Suppressor macrophage (primary cell): ENCODE data around the gene MNAT1.

Experiments
- DNase-seq, 4 experiments: peaks; one replicate each; pipeline ENCODE4 v3.0.0-alpha.2; 2020 to 2022

MNAT1 gene

DNA sequence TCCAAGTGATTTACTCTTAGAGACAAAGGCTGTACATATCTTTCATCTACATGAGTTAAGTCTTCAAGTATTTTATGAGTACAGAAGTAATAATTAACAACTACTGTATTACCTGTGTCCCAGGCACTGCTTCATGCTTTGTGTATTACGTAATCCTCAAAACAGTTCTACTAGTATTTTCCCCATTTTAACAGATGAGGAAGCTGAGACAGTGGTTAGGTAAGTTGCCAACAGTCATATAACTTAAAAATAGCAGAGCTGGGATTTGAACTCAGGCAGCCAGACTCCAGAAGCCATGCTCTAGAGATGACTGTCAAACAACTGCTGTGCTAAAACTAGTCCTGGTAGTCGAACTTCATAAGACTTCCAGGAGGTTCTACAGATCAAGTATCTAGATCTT lies 235.6 kb downstream of the MNAT1 start:
- no peak for DNase-seq

DNA sequence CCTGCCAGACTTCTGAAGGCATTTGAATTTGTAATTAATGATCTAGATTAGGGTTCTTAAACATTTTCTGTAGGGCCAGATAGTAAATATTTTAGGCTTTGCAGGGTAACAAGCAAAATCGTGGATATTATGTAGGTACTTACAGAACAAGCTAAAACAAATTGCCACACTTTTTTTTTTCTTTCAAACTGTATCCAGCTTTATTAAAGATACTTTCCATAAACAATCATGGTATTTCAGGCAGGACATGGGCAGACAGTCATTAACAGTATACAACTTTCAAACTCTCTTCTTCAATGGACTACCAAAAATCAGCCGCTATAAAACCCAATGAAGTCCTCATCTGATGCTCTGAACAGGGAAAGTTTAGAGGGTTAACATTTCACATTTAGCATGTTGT lies 236.7 kb downstream of the MNAT1 start:
- DNase-seq: no peak

- DNase-seq: no peak
These were observed 237.7 kb downstream of the MNAT1 start for GRCh38 chr14:60972295-60972694.

GRCh38 chr14:60973070-60973469 lies 238.5 kb downstream of the MNAT1 start:
- DNase-seq: no peak

GRCh38 chr14:60974090-60974651 lies 239.6 kb downstream of the MNAT1 start:
- DNase-seq: no peak

DNA sequence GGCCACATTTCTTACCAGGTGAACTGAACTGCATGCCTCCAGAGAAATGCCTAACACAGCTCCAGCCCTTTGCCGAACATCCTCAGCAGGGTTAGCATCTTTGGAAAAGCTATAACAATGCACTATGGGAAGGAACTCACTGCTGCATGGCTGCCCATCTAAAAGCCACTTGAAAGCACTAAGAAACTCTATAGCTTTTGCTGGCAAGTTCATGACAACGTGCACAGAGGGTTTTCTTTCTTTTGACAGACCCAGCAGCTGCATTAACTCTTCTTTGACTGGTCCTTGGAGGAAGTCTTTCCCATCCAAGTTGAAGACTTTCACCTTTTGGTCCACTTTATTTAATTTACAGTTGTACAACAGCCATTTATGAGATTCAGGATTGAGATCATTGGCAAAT lies 241.0 kb downstream of the MNAT1 start:
- no peak for DNase-seq

GRCh38 chr14:60977847-60978246 lies 243.3 kb downstream of the MNAT1 start:
- DNase-seq: no peak

GRCh38 chr14:60980811-60981632 lies 246.5 kb downstream of the MNAT1 start, which contains the start of the genes SLC38A6 and TRMT5:
SLC38A6 (plus strand) TSS chr14:60981245; CDS start chr14:60981278, 33 bp downstream.
TRMT5 (minus strand) TSS chr14:60981079; CDS start chr14:60980973, 106 bp downstream.
- DNase-seq: peak; percentile 93 to 97 (median 96)

DNA sequence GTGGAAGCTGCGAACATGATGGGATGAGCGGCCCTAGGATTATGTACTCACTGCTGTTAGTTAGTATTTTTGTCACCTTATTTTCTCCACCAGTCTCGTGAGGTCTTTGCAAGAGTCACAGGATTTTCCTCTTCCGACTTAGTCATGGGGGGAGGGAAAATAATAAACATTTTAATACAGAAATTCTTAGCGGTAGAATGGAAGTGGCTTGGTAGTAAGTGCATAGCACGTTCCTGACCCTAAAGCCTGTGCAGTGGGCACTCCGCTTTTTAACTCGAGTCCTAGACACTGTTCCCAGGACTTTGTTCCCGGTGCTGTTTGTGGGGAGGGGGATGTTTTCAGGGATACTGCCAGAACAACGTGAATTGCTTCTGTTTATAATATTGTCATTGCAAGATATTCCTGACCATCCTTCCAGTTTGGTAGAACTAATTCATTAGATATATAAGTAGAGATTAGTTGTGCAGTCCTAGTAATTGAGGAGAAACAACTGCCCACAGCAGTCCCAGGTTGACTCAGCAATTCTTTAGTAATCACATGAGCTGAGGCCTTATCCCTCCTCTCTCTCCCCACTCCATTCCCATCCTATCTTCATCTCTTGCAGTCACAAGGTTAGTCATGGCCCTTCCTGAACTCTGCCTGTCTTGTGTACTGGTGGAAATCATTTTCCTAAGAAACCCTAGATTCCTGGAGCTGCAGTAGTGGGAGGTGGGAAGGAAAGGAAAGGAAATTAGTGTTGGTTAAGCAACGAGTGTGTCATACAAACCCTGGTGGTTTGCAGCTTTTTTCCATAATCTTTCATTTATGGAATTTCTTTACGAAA lies 247.3 kb downstream of the MNAT1 start:
- DNase-seq: peak; percentile 58 to 89 (median 80)

- peak in 3 of 4 experiments; percentile 4 to 86 (median 82) for DNase-seq
These were observed 249.6 kb downstream of the MNAT1 start for GRCh38 chr14:60984196-60984595.

DNA sequence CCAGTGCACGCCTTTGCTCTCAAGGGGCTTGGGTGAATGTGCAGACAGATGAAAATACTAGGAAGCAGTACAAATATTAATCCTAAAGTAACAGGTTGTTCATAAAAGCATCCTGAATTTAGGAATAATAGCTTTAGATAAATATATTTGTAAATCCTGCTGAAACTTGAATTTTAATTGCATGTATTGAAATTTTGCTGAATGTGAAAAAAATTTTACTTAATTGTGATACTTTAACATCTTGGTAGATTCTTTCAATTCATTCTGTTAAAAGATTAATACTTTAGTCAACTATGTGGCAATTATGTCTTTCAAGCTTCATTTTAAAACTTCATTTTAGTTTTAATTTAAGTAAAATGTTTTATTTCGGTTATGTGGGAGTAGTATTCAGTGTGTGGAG lies 251.9 kb downstream of the MNAT1 start:
- DNase-seq: no peak

- DNase-seq: peak; percentile 77 to 94 (median 87)
These were observed 255.0 kb downstream of the MNAT1 start for GRCh38 chr14:60989599-60989998.

DNA sequence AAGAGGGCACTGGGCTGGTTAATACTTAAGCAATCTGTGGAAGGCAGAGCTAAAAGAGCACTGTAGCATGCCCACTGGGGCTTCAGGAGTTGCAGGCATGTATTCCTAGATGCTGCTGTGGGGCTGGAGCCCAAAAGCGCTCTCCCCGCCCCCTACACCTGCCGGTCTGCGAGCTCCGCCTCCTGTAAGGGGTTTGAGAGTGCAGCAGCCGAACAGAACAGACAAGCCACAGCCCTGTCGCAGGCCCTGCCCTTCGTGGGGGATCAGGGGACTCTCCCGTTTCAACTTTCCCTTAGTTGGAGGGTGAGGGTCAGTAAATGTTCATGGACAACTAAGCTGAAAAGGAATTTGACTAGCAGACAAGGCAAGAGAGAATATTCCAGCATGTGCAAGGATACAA lies 264.1 kb downstream of the MNAT1 start:
- DNase-seq: no peak

- no peak for DNase-seq
These were observed 265.0 kb downstream of the MNAT1 start for GRCh38 chr14:60999536-60999935.

DNA sequence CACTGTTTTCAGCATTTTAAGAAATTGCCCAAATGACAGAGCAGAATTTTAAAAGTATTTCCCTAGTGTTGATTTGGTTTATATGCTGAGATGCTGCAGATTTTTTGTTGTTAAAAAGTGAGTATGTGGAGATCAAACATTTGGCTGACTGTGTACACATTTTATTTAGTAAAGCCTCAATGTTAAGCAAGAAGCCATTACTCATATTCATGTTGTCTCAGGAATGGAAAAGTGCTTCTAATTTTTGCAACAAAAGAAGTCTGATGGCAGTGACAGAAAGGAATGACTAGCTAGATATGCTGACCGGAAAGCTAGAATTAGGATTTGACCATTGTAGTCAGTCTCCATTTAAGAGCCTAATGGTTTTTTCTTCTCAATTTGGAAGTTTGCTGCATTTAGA lies 269.0 kb downstream of the MNAT1 start:
- DNase-seq: peak in 3 of 4 experiments; percentile 25 to 70 (median 59)

DNA sequence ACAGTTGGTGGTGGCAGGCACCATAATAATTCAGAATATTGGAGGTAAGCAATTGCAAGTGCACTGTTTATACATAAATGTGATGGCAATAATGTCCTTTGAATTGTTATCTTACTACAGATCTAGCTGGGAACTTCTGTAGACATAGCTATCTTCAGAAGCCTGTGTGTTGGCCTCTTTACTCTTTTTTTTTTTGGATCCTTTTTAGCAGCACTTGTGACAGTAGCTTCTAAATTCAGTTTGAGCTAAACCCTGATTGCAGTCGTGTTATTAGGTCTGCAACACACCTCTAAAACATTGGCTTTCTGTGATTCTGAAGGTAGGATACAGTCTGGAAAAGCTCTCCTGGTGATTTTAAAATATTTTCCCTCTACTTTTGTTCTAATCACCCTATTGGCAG lies 285.0 kb downstream of the MNAT1 start:
- no peak for DNase-seq
